H9 (cell line): ENCODE measurements around the gene EPN1. TPM values are rescaled to one million over a fixed set of nuclear protein-coding genes. Genes with fewer than 3 reads are reported as not detected.

Experiments used
- DNase-seq: peaks from one replicate; pipeline ENCODE4 v3.0.0-alpha.2; 2017
- H2AFZ ChIP-seq: one replicate; pipeline ENCODE4 v1.6.1; 2013; ENCODE audit warnings: mild to moderate bottlenecking, low read length, control low read depth, moderate library complexity
- H2AK5ac ChIP-seq: 2 replicates; pipeline ENCODE4 v1.6.1; 2013; ENCODE audit warnings: low read length, control low read depth, mixed read lengths; ENCODE audit not compliant: insufficient read length
- H2BK120ac ChIP-seq: one replicate; pipeline ENCODE4 v1.6.1; 2013; ENCODE audit warnings: low read depth, mild to moderate bottlenecking, low read length, control low read depth, inconsistent platforms; ENCODE audit not compliant: poor library complexity, severe bottlenecking
- H2BK12ac ChIP-seq: 2 replicates; pipeline ENCODE4 v1.6.1; 2013; ENCODE audit warnings: low read length, control low read depth, mixed read lengths, low read depth; ENCODE audit not compliant: insufficient read length
- H2BK15ac ChIP-seq: 2 replicates; pipeline ENCODE4 v1.6.1; 2013; ENCODE audit warnings: low read depth, low read length, control low read depth
- H2BK20ac ChIP-seq: one replicate; pipeline ENCODE4 v1.6.1; 2013; ENCODE audit warnings: low read depth, mild to moderate bottlenecking, low read length, control low read depth, inconsistent platforms; ENCODE audit not compliant: poor library complexity, severe bottlenecking
- H2BK5ac ChIP-seq: 2 replicates; pipeline ENCODE4 v1.6.1; 2013; ENCODE audit warnings: low read length, control low read depth, mixed read lengths; ENCODE audit not compliant: insufficient read length
- H3K14ac ChIP-seq: 2 replicates; pipeline ENCODE4 v1.6.1; 2013; ENCODE audit warnings: low read length, control low read depth; ENCODE audit not compliant: insufficient read depth
- H3K18ac ChIP-seq: 2 replicates; pipeline ENCODE4 v1.6.1; 2013; ENCODE audit warnings: low read depth, mild to moderate bottlenecking, mixed read lengths, low read length, control low read depth; ENCODE audit not compliant: insufficient read length
- H3K23ac ChIP-seq: 2 replicates; pipeline ENCODE4 v1.6.1; 2013; ENCODE audit warnings: low read length, control low read depth, mixed read lengths, low read depth; ENCODE audit not compliant: insufficient read length
- H3K23me2 ChIP-seq: 2 replicates; pipeline ENCODE4 v1.6.1; 2013; ENCODE audit warnings: low read depth, mild to moderate bottlenecking, mixed read lengths, low read length, control low read depth; ENCODE audit not compliant: insufficient read length, poor library complexity, severe bottlenecking
- H3K27ac ChIP-seq: 2 replicates; pipeline ENCODE4 v1.5.1; 2013; ENCODE audit warnings: low read length, control low read depth, mixed read lengths, low read depth; ENCODE audit not compliant: insufficient read length
- H3K27me3 ChIP-seq: 2 replicates; pipeline ENCODE4 v1.6.1; 2013; ENCODE audit warnings: low read length, control low read depth, inconsistent platforms; ENCODE audit not compliant: insufficient read depth
- H3K4ac ChIP-seq: 2 replicates; pipeline ENCODE4 v1.6.1; 2013; ENCODE audit warnings: low read depth, mild to moderate bottlenecking, control low read depth, inconsistent platforms, low read length, moderate library complexity
- H3K4me1 ChIP-seq: 2 replicates; pipeline ENCODE4 v1.6.1; 2013; ENCODE audit warnings: low read length, control low read depth, inconsistent platforms; ENCODE audit not compliant: insufficient read depth
- H3K4me2 ChIP-seq: 2 replicates; pipeline ENCODE4 v1.6.1; 2013; ENCODE audit warnings: low read length, control low read depth, mixed read lengths; ENCODE audit not compliant: insufficient read length, insufficient read depth
- H3K56ac ChIP-seq: 2 replicates; pipeline ENCODE4 v1.6.1; 2013; ENCODE audit warnings: low read depth, mild to moderate bottlenecking, mixed read lengths, low read length, control low read depth; ENCODE audit not compliant: insufficient read length
- H3K79me1 ChIP-seq: 2 replicates; pipeline ENCODE4 v1.6.1; 2013; ENCODE audit warnings: low read depth, mild to moderate bottlenecking, moderate library complexity, low read length, control low read depth, inconsistent platforms; ENCODE audit not compliant: insufficient read depth, poor library complexity, severe bottlenecking
- H3K79me2 ChIP-seq: 2 replicates; pipeline ENCODE4 v1.6.1; 2013; ENCODE audit warnings: low read length, control low read depth, inconsistent platforms; ENCODE audit not compliant: insufficient read depth
- H3K9ac ChIP-seq: 2 replicates; pipeline ENCODE4 v1.6.1; 2013; ENCODE audit warnings: low read length, control low read depth, mixed read lengths; ENCODE audit not compliant: insufficient read length; ENCODE audit errors: extremely low read depth
- H3K9me3 ChIP-seq: one replicate; pipeline ENCODE4 v1.6.1; 2013; ENCODE audit warnings: low read depth, low read length, inconsistent platforms; ENCODE audit not compliant: control insufficient read depth
- H3T11ph ChIP-seq: one replicate; pipeline ENCODE4 v1.6.1; 2013; ENCODE audit warnings: mild to moderate bottlenecking, low read length, control low read depth, inconsistent platforms
- H4K20me1 ChIP-seq: one replicate; pipeline ENCODE4 v1.6.1; 2013; ENCODE audit not compliant: control insufficient read depth, insufficient read length, insufficient read depth
- H4K5ac ChIP-seq: 2 replicates; pipeline ENCODE4 v1.6.1; 2013; ENCODE audit warnings: low read depth, mild to moderate bottlenecking, mixed read lengths, low read length, control low read depth; ENCODE audit not compliant: insufficient read length
- H4K8ac ChIP-seq: replicated peaks from 2 replicates; pipeline ENCODE4 v1.6.1; 2013; ENCODE audit warnings: low read length, control low read depth, mixed read lengths, low read depth; ENCODE audit not compliant: insufficient read length
- H4K91ac ChIP-seq: 2 replicates; pipeline ENCODE4 v1.6.1; 2013; ENCODE audit warnings: low read depth, mild to moderate bottlenecking, moderate library complexity, mixed read lengths, low read length, control low read depth; ENCODE audit not compliant: insufficient read length
- H3K27ac Mint-ChIP-seq, 3 experiments: 2 replicates in 2 of 3; 3 replicates in 1 of 3; pipeline ENCODE4 v1.8.0; 2020 to 2021; ENCODE audit warnings: mixed read lengths in 3 of 3, mild to moderate bottlenecking in 1 of 3, moderate library complexity in 1 of 3
- H3K27me3 Mint-ChIP-seq: 2 replicates; pipeline ENCODE4 v1.8.0; 2021; ENCODE audit warnings: low read depth, mild to moderate bottlenecking, moderate library complexity, mixed read lengths
- H3K36me3 Mint-ChIP-seq, 3 experiments: 2 replicates in 2 of 3; 3 replicates in 1 of 3; pipeline ENCODE4 v1.8.0; 2020 to 2021; ENCODE audit warnings: low read depth in 3 of 3, mixed read lengths in 3 of 3; ENCODE audit not compliant: insufficient read depth in 1 of 3
- H3K4me1 Mint-ChIP-seq, 2 experiments: 2 replicates each; pipeline ENCODE4 v1.8.0; 2020; ENCODE audit warnings: mixed read lengths in 2 of 2
- H3K4me3 Mint-ChIP-seq, 2 experiments: 2 replicates in 1 of 2; 3 replicates in 1 of 2; pipeline ENCODE4 v1.8.0; 2020 to 2021; ENCODE audit warnings: mild to moderate bottlenecking in 2 of 2, mixed read lengths in 2 of 2, moderate library complexity in 1 of 2
- H3K9me3 Mint-ChIP-seq, 2 experiments: 2 replicates in 1 of 2; 3 replicates in 1 of 2; pipeline ENCODE4 v1.8.0; 2020; ENCODE audit warnings: mild to moderate bottlenecking in 2 of 2, mixed read lengths in 2 of 2, moderate library complexity in 1 of 2
- WGBS: extraction: QIAGEN DNeasy Blood & Tissue Kit; methylation state at CpG from one replicate; pipeline ENCODE4 v1.1.7; 2013; ENCODE audit warnings: missing lambda C conversion rate, low lambda C conversion rate, mixed read lengths; ENCODE audit not compliant: insufficient read length; ENCODE audit errors: extremely low coverage; 5-methylcytosine and 5-hydroxymethylcytosine counted together
- total RNA-seq: library from RNA; stranded (reverse); gene quantifications from 2 replicates; pipeline ENCODE4 v1.2.1, GENCODE V29; 2021
- TF ChIP-seq, protein P1 (sequence below): fragments of 200-600 bp; sonication (generic); conservative IDR thresholded peaks from 3 replicates; pipeline ENCODE4 v1.8.0; 2021; ENCODE audit warnings: antibody characterized with exemption, mild to moderate bottlenecking

EPN1 gene
- total RNA-seq, 1 experiment from 2014 or later, result 159 TPM

DNA sequence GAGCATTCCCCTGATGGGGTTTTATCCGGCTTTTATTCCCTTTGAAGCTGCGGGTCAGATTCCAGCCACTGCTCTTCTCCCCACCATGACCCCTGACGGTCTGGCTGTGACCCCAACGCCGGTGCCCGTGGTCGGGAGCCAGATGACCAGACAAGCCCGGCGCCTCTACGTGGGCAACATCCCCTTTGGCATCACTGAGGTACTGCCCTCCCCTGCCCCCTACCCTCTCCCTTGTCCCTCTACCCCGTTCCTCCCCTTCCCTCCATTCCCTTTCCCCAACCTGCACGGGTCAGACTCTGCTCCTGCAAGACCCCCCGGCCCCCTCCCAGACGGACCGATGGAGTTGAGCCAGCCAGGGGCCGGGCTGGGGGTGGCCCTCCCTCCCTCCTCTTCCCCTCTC lies 14.0 kb upstream of the EPN1 start:
- Histone ChIP-seq H4K20me1 (no peaks in the 10 kb centered on the region), H3K18ac (no peak overlapping the region), H3K23me2 (peaks cover 7% of the 10 kb centered on the region), H4K91ac (no peak overlapping the region), H2BK15ac (no peak overlapping the region), H3T11ph (no peak overlapping the region), H3K9me3 (no peaks in the 10 kb centered on the region), H4K5ac (no peak overlapping the region), H2BK5ac (no peak overlapping the region), H3K23ac (no peak overlapping the region), H3K56ac (no peak overlapping the region), H2BK12ac (no peak overlapping the region), H2AFZ (no peak overlapping the region), H3K27ac (no peak overlapping the region), H3K4me1 (peaks cover 7% of the 10 kb centered on the region; the same call in 1 of the 2 replicates), H3K27me3 (no peaks in the 10 kb centered on the region), H3K79me1 (no peaks in the 10 kb centered on the region), H2BK120ac (no peak overlapping the region), H3K4me2 (no peak overlapping the region), H3K9ac (no peak overlapping the region), H3K4ac (no peak overlapping the region), H2BK20ac (no peak overlapping the region), H3K79me2 (peaks cover 45% of the 10 kb centered on the region), H2AK5ac (no peak overlapping the region), H4K8ac (no peak overlapping the region), H3K14ac (no peak overlapping the region)
- Mint-ChIP-seq H3K4me3 (no peak overlapping the region), H3K27me3 (no peaks in the 10 kb centered on the region), H3K9me3 (no peaks in the 10 kb centered on the region), H3K4me1 (peaks cover 21 to 26% of the 10 kb centered on the region in 2 experiments), H3K27ac (peak overlapping the region in 1 of 3 experiments; percentile 64; a peak in 3 of 7 replicates), H3K36me3 (peaks cover 58 to 84% (median 69%) of the 10 kb centered on the region in 3 experiments)
- no CpG with 5 or more reads among the region's 16 CpGs for WGBS
- DNase-seq, result no peak
- TF ChIP-seq, protein P1, sequence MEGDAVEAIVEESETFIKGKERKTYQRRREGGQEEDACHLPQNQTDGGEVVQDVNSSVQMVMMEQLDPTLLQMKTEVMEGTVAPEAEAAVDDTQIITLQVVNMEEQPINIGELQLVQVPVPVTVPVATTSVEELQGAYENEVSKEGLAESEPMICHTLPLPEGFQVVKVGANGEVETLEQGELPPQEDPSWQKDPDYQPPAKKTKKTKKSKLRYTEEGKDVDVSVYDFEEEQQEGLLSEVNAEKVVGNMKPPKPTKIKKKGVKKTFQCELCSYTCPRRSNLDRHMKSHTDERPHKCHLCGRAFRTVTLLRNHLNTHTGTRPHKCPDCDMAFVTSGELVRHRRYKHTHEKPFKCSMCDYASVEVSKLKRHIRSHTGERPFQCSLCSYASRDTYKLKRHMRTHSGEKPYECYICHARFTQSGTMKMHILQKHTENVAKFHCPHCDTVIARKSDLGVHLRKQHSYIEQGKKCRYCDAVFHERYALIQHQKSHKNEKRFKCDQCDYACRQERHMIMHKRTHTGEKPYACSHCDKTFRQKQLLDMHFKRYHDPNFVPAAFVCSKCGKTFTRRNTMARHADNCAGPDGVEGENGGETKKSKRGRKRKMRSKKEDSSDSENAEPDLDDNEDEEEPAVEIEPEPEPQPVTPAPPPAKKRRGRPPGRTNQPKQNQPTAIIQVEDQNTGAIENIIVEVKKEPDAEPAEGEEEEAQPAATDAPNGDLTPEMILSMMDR, result no peak
